A549 (cell line): ENCODE results near the gene LTA. TPM values are rescaled to one million over a fixed set of nuclear protein-coding genes. Genes with fewer than 3 reads are reported as not detected.
A peak's percentile ranks its signal among the peaks of the same experiment; 100 is the strongest.

Experiments used
- ATAC-seq, 2 experiments: fragments of 200-7000 bp in 1 of 2; fragments of >200 bp in 1 of 2; cut with Nextera tagmentation in 1 of 2; cut with Tn5 transposase in 1 of 2; 3 replicates each; pipeline versions ENCODE4 v1.8.0 to v1.9.1; 2018 to 2020; ENCODE audit warnings: mild to moderate bottlenecking in 1 of 2, moderate library complexity in 1 of 2
- CTCF ChIA-PET: fragments of 300-600 bp; sonication (Branson Sonifier 250); formaldehyde crosslinking; extraction: SDS; loops from one replicate; lab custom pipeline; 2021; ENCODE audit warnings: antibody characterized with exemption, inconsistent platforms; lab: Yijun Ruan, JAX
- POLR2A ChIA-PET: fragments of 350-600 bp; formaldehyde crosslinking; extraction: SDS; loops from one replicate; lab custom pipeline; 2021; ENCODE audit warnings: antibody characterized with exemption, inconsistent platforms; lab: Yijun Ruan, JAX
- DNase-seq, 2 experiments: peaks; one replicate each; pipeline versions ENCODE4 v3.0.0 to v3.0.0-alpha.2; 2011 to 2016; ENCODE audit warnings: low read depth in 1 of 2, low spot score in 1 of 2
- FAIRE-seq: peaks from 2 replicates; lab custom pipeline; 2011; peaks lifted over from hg19 to GRCh38; lab: Jason Lieb, UNC
- H3K27ac ChIP-seq, 2 experiments: fragments of >200 bp; sonication (Bioruptor Twin); formaldehyde crosslinking; 3 replicates each; pipeline ENCODE4 v1.5.1; 2016 to 2017
- H3K4me1 ChIP-seq: fragments of >200 bp; sonication (Bioruptor Twin); formaldehyde crosslinking; 3 replicates; pipeline ENCODE4 v1.6.1; 2016
- H3K4me2 ChIP-seq: fragments of >200 bp; sonication (Bioruptor Twin); formaldehyde crosslinking; 3 replicates; pipeline ENCODE4 v1.6.1; 2016
- H3K4me3 ChIP-seq: fragments of >200 bp; sonication (Bioruptor Twin); formaldehyde crosslinking; 3 replicates; pipeline ENCODE4 v1.5.1; 2016
- H3K9me3 ChIP-seq: fragments of >200 bp; sonication (Bioruptor Twin); formaldehyde crosslinking; 3 replicates; pipeline ENCODE4 v1.6.1; 2016
- BHLHE40 ChIP-seq: IDR thresholded peaks from 2 replicates; pipeline ENCODE4 v1.6.1; 2012; ENCODE audit warnings: low read depth, low read length, inconsistent platforms
- CBX2 ChIP-seq: fragments of 200-600 bp; sonication (generic); IDR thresholded peaks from 2 replicates; pipeline ENCODE4 v1.6.1; 2016; ENCODE audit warnings: low read depth, mild to moderate bottlenecking, borderline replicate concordance
- CEBPB ChIP-seq, 2 experiments: fragments of >200 bp in 1 of 2; sonication (Bioruptor Twin) in 1 of 2; formaldehyde crosslinking in 1 of 2; IDR thresholded peaks; 2 replicates each; pipeline ENCODE4 v1.6.1; 2012 to 2016
- CHD2 ChIP-seq: fragments of 150-350 bp; IDR thresholded peaks from 2 replicates; pipeline ENCODE4 v1.6.1; 2014; ENCODE audit warnings: low read length; ENCODE audit not compliant: partially characterized antibody
- FOSB ChIP-seq: fragments of 250-450 bp; sonication (Bioruptor Pico); IDR thresholded peaks from 2 replicates; pipeline ENCODE4 v1.5.0; 2020; ENCODE audit warnings: mild to moderate bottlenecking, moderate library complexity
- MAZ ChIP-seq: fragments of 150-350 bp; IDR thresholded peaks from 2 replicates; pipeline ENCODE4 v1.6.1; 2014; ENCODE audit warnings: antibody characterized with exemption, low read depth, low read length, borderline replicate concordance
- RAD21 ChIP-seq, 2 experiments: fragments of >200 bp in 1 of 2; sonication (Bioruptor Twin) in 1 of 2; formaldehyde crosslinking in 1 of 2; IDR thresholded peaks in 1 of 2; conservative IDR thresholded peaks in 1 of 2; 2 replicates in 1 of 2; 3 replicates in 1 of 2; pipeline ENCODE4 v1.6.1; 2012 to 2018; ENCODE audit warnings: inconsistent platforms in 1 of 2
- RARB ChIP-seq: fragments of 250-450 bp; sonication (Bioruptor Pico); IDR thresholded peaks from 2 replicates; pipeline ENCODE4 v1.8.0; 2021; ENCODE audit warnings: mild to moderate bottlenecking, moderate library complexity
- RFX5 ChIP-seq: fragments of 450-650 bp; IDR thresholded peaks from 2 replicates; pipeline ENCODE4 v1.7.1; 2014; ENCODE audit warnings: antibody characterized with exemption, mild to moderate bottlenecking, moderate library complexity
- TP53 ChIP-seq: fragments of 250-450 bp; sonication (Bioruptor Pico); IDR thresholded peaks from 2 replicates; pipeline ENCODE4 v1.5.0; 2021; ENCODE audit warnings: mild to moderate bottlenecking, moderate library complexity
- ZC3H11A ChIP-seq: fragments of 450-650 bp; IDR thresholded peaks from 2 replicates; pipeline ENCODE4 v1.6.1; 2014; ENCODE audit warnings: antibody characterized with exemption, mild to moderate bottlenecking
- ZFP36 ChIP-seq: fragments of 450-650 bp; IDR thresholded peaks from 2 replicates; pipeline ENCODE4 v1.6.1; 2014; ENCODE audit warnings: borderline replicate concordance; ENCODE audit not compliant: partially characterized antibody
- ZNF302 ChIP-seq: fragments of 250-450 bp; sonication (Bioruptor Pico); IDR thresholded peaks from 2 replicates; pipeline ENCODE4 v1.9.0; 2021; ENCODE audit warnings: inconsistent platforms, mild to moderate bottlenecking, moderate library complexity
- WGBS: methylation state at CpG from one replicate; pipeline ENCODE4 v1.1.6; 2017; ENCODE audit errors: missing lambda C conversion rate; 5-methylcytosine and 5-hydroxymethylcytosine counted together
- polyA plus RNA-seq, 4 experiments: library from polyadenylated mRNA; depleted of rRNA in 3 of 4; stranded (reverse); fragments of >200 nt; fragmentation: RNase III in 1 of 4; extraction: RNeasy Plus Mini Kit Qiagen cat#74134 plus additional on column Dnase treatment in 1 of 4; gene quantifications; 2 replicates in 3 of 4; 3 replicates in 1 of 4; pipeline ENCODE4 v1.2.3, GENCODE V29; 2011 to 2017
- TF ChIP-seq, protein P1 (sequence below): fragments of 250-450 bp; sonication (Bioruptor Pico); IDR thresholded peaks from 2 replicates; pipeline ENCODE4 v1.5.0; 2020; ENCODE audit warnings: low read depth, mild to moderate bottlenecking, moderate library complexity
- TF ChIP-seq, protein P2 (sequence below): fragments of 200-600 bp; sonication (generic); IDR thresholded peaks from 2 replicates; pipeline ENCODE4 v1.6.1; 2016; ENCODE audit warnings: antibody characterized with exemption, mild to moderate bottlenecking, moderate library complexity
- TF ChIP-seq, protein P3 (sequence below): fragments of 150-350 bp; IDR thresholded peaks from 2 replicates; pipeline ENCODE4 v1.6.1; 2014; ENCODE audit warnings: low read depth, mild to moderate bottlenecking, low read length
- TF ChIP-seq, protein P4 (sequence below): fragments of >200 bp; sonication (Bioruptor Twin); formaldehyde crosslinking; IDR thresholded peaks from 3 replicates; pipeline ENCODE4 v1.6.1; 2016

LTA gene
- polyA plus RNA-seq, 2 of the 4 experiments (the other 2 are of a cell fraction) = 0.08 TPM; not detected in 1

DNA sequence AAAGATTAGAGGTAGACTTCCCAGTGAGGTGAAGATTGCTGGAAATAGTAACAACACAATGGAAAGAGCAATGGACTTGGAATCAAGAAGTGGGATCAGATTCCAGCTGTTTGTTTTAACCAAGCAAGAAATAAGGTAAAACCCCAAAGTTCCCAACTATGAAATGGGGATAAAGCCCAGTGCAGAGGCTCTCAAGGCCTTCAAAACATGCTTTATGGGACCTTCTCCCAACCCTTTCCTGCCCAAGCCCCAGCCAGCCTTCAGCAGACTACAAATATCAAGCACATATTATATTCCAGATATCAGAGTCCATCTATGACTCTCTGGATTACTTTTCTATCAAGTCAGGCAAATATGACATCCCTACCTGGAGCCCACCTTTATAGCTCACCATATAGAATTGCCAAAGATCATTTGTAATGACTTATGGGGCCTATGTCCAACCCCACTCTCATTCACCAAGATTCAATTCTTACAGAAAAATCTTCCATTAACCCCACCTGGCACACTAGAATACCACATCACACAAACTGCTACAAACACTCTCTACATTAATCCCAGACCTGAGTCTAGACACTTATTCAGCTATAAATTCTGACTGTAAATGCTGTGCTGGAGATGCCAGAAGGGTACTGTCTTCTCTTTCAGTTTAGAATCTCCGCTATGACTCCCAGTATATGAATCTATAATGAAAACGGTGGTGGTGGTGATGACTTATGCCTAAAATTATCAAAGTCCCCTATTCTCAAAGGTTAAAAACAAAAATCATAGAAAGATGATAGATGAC lies 36.4 kb upstream of the LTA start (continued):
- TF ChIP-seq, protein P1, sequence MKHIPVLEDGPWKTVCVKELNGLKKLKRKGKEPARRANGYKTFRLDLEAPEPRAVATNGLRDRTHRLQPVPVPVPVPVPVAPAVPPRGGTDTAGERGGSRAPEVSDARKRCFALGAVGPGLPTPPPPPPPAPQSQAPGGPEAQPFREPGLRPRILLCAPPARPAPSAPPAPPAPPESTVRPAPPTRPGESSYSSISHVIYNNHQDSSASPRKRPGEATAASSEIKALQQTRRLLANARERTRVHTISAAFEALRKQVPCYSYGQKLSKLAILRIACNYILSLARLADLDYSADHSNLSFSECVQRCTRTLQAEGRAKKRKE (CRISPR knock-in tag) = no peak

DNA sequence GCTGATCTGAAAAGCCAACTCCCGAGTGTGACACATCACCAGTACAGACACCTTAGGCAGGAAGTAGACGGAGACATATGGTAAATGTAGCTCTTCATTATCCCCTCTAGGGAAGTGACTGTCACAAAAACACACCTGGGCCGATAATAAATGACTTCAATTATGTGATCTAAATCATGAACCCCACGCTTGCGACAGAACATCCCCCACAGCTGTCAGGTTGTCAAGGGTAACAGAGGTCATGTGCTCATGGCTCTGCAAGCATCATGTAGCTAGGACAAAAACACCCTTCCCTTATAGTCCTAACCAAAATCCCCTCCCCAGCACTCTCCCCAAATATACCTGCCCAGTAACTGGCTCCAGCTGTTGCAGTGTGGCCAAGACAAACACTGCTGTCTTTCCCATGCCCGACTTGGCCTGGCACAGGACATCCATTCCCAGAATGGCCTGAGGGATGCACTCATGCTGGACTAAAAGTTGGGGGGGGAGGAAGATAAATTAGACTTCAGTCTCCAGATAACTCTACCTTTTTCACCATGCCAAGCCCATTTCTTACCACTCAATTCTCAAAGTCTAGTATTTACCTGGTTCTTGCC lies 33.2 kb upstream of the LTA start:
- no peak for ATAC-seq
- no peak for FAIRE-seq
- TF ChIP-seq RAD21 (conservative IDR thresholded peaks at IDR 0.05 in 1 of 2, IDR thresholded peaks at IDR 0.05 in 1 of 2) = no peak
- no peak for TF ChIP-seq MAZ
- TF ChIP-seq CBX2 = no peak
- TF ChIP-seq, protein P2, sequence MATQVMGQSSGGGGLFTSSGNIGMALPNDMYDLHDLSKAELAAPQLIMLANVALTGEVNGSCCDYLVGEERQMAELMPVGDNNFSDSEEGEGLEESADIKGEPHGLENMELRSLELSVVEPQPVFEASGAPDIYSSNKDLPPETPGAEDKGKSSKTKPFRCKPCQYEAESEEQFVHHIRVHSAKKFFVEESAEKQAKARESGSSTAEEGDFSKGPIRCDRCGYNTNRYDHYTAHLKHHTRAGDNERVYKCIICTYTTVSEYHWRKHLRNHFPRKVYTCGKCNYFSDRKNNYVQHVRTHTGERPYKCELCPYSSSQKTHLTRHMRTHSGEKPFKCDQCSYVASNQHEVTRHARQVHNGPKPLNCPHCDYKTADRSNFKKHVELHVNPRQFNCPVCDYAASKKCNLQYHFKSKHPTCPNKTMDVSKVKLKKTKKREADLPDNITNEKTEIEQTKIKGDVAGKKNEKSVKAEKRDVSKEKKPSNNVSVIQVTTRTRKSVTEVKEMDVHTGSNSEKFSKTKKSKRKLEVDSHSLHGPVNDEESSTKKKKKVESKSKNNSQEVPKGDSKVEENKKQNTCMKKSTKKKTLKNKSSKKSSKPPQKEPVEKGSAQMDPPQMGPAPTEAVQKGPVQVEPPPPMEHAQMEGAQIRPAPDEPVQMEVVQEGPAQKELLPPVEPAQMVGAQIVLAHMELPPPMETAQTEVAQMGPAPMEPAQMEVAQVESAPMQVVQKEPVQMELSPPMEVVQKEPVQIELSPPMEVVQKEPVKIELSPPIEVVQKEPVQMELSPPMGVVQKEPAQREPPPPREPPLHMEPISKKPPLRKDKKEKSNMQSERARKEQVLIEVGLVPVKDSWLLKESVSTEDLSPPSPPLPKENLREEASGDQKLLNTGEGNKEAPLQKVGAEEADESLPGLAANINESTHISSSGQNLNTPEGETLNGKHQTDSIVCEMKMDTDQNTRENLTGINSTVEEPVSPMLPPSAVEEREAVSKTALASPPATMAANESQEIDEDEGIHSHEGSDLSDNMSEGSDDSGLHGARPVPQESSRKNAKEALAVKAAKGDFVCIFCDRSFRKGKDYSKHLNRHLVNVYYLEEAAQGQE = no peak
- TF ChIP-seq, protein P3, sequence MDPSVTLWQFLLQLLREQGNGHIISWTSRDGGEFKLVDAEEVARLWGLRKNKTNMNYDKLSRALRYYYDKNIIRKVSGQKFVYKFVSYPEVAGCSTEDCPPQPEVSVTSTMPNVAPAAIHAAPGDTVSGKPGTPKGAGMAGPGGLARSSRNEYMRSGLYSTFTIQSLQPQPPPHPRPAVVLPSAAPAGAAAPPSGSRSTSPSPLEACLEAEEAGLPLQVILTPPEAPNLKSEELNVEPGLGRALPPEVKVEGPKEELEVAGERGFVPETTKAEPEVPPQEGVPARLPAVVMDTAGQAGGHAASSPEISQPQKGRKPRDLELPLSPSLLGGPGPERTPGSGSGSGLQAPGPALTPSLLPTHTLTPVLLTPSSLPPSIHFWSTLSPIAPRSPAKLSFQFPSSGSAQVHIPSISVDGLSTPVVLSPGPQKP = no peak
- CTCF ChIA-PET = interaction anchor here (1.1 to 1.5 kb wide), 2 partner anchors 14 to 59 kb away, joined by 4 to 5 read pairs; no protein-coding TSS in a partner anchor
- no peaks in the 10 kb centered on the region for H3K9me3 ChIP-seq
- POLR2A ChIA-PET = no interaction called here
- H3K4me1 ChIP-seq = peaks cover 28% of the 10 kb centered on the region
- peak overlapping the region; percentile 97 for H3K4me2 ChIP-seq
- DNase-seq = no peak
- H3K4me3 ChIP-seq = no peak overlapping the region; the same call in 2 of the 3 replicates
- 79% methylated on average over 6 of the region's 6 CpGs for WGBS
- no peak overlapping the region for H3K27ac ChIP-seq

DNA sequence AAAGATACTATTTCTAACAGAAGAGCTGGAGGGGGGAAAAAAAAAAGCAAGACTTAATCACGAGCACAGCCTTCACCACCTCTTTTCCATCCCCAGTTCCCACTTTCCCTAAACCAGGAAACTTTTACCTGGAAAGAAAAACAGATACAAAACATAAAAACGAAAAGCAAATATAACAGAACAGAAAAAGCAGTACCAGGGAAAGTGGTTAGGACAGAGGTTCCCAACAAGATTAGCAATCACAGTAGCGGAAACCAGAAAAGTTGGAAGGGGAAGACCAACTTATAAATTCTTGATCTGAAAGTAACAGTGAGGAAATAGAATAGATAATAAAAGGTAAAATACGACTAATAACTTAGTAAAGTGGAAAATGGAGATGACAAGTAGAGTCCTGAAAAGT lies 31.4 kb upstream of the LTA start:
- TF ChIP-seq ZC3H11A = no peak
- TF ChIP-seq TP53 (CRISPR knock-in tag) = no peak
- no peak for TF ChIP-seq ZFP36
- no peak for TF ChIP-seq FOSB (CRISPR knock-in tag)
- TF ChIP-seq CHD2 = no peak
- TF ChIP-seq, protein P4, sequence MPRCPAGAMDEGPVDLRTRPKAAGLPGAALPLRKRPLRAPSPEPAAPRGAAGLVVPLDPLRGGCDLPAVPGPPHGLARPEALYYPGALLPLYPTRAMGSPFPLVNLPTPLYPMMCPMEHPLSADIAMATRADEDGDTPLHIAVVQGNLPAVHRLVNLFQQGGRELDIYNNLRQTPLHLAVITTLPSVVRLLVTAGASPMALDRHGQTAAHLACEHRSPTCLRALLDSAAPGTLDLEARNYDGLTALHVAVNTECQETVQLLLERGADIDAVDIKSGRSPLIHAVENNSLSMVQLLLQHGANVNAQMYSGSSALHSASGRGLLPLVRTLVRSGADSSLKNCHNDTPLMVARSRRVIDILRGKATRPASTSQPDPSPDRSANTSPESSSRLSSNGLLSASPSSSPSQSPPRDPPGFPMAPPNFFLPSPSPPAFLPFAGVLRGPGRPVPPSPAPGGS = no peak
- no peak for TF ChIP-seq BHLHE40
- TF ChIP-seq CEBPB (IDR thresholded peaks at IDR 0.05) = no peak
- no peak for TF ChIP-seq RFX5
- no peak for TF ChIP-seq ZNF302
- no peak for TF ChIP-seq RARB (CRISPR knock-in tag)
- ATAC-seq = no peak
- WGBS = 9% methylated on average over 4 of the region's 4 CpGs
- POLR2A ChIA-PET = interaction anchor here (0.5 to 1.7 kb wide), 4 partner anchors 9 to 112 kb away, joined by 5 to 8 read pairs (median 7); partner anchors contain the start of gene BAG6
- Histone ChIP-seq H3K4me2 (peak overlapping the region; percentile 97), H3K4me3 (peak overlapping the region; percentile 81), H3K9me3 (no peaks in the 10 kb centered on the region), H3K4me1 (peaks cover 28% of the 10 kb centered on the region), H3K27ac (peak overlapping the region; percentile 94 to 96)
- no peak for FAIRE-seq
- CTCF ChIA-PET = interaction anchor here (1.0 to 15.7 kb wide), 5 partner anchors 9 to 57 kb away, joined by 3 to 331 read pairs (median 6); partner anchors contain the start of genes MICB and NCR3
- no peak for DNase-seq
